ENCODE results near the gene CISH. TPM values are rescaled to one million over a fixed set of nuclear protein-coding genes. Genes with fewer than 3 reads are reported as not detected.

Gene CISH
- total RNA-seq, 1 experiment from 2014 or later: 1.6 TPM

- peak overlapping the region; percentile 20 for H3K4me3 Mint-ChIP-seq (ENCODE audit: low read depth, unreplicated experiment)
Measured at GRCh38 chr3:50623840-50624474, 12.4 kb upstream of the CISH start.

GRCh38 chr3:50622881-50623280 is 11.3 kb upstream of the CISH start:
- no TSS peak for BruUV-seq (replicated peaks)
- peaks cover 66% of the 10 kb centered on the region for H3K4me1 Mint-ChIP-seq (ENCODE audit: low read depth, unreplicated experiment)
- H3K9me3 Mint-ChIP-seq (ENCODE audit: low read depth, unreplicated experiment): no peaks in the 10 kb centered on the region
- no peaks in the 10 kb centered on the region for H3K27me3 Mint-ChIP-seq (ENCODE audit: unreplicated experiment)
- intact Hi-C loops (cut with micrococcal nuclease; ENCODE audit: unreplicated experiment): no loop called here
- H3K36me3 Mint-ChIP-seq (ENCODE audit: insufficient read depth, unreplicated experiment): peaks cover 9% of the 10 kb centered on the region
- no peak for TF ChIP-seq CTCF (IDR thresholded peaks at IDR 0.05; ENCODE audit: unreplicated experiment)
- H3K27ac Mint-ChIP-seq (ENCODE audit: unreplicated experiment): no peak overlapping the region
- no peak for DNase-seq
- no peak overlapping the region for H3K4me3 Mint-ChIP-seq (ENCODE audit: low read depth, unreplicated experiment)
- CTCF ChIA-PET: no interaction called here

More at GRCh38 chr3:50623840-50624474, 12.4 kb upstream of the CISH start:
- H3K9me3 Mint-ChIP-seq (ENCODE audit: low read depth, unreplicated experiment): no peaks in the 10 kb centered on the region
- no TSS peak for BruUV-seq (replicated peaks)
- H3K27me3 Mint-ChIP-seq (ENCODE audit: unreplicated experiment): no peaks in the 10 kb centered on the region
- peaks cover 72% of the 10 kb centered on the region for H3K4me1 Mint-ChIP-seq (ENCODE audit: low read depth, unreplicated experiment)
- H3K27ac Mint-ChIP-seq (ENCODE audit: unreplicated experiment): peak overlapping the region; percentile 49
- H3K36me3 Mint-ChIP-seq (ENCODE audit: insufficient read depth, unreplicated experiment): peaks cover 5% of the 10 kb centered on the region
- intact Hi-C loops (cut with micrococcal nuclease; ENCODE audit: unreplicated experiment): no loop called here
- DNase-seq: no peak
- CTCF ChIA-PET: interaction anchor here (0.9 kb wide), 1 partner anchor 29 kb away, joined by 4 read pairs; no protein-coding TSS in a partner anchor
- TF ChIP-seq CTCF (IDR thresholded peaks at IDR 0.05; ENCODE audit: unreplicated experiment): no peak

GRCh38 chr3:50620820-50621219 is 9.2 kb upstream of the CISH start:
- H3K27me3 Mint-ChIP-seq (ENCODE audit: unreplicated experiment): no peaks in the 10 kb centered on the region
- BruUV-seq (replicated peaks): no TSS peak
- CTCF ChIA-PET: no interaction called here
- no peak for TF ChIP-seq CTCF (IDR thresholded peaks at IDR 0.05; ENCODE audit: unreplicated experiment)
- H3K27ac Mint-ChIP-seq (ENCODE audit: unreplicated experiment): peak overlapping the region; percentile 21
- intact Hi-C loops (cut with micrococcal nuclease; ENCODE audit: unreplicated experiment): no loop called here
- no peaks in the 10 kb centered on the region for H3K9me3 Mint-ChIP-seq (ENCODE audit: low read depth, unreplicated experiment)
- H3K4me3 Mint-ChIP-seq (ENCODE audit: low read depth, unreplicated experiment): peak overlapping the region; percentile 11
- H3K36me3 Mint-ChIP-seq (ENCODE audit: insufficient read depth, unreplicated experiment): peaks cover 25% of the 10 kb centered on the region
- DNase-seq: no peak
- H3K4me1 Mint-ChIP-seq (ENCODE audit: low read depth, unreplicated experiment): peaks cover 56% of the 10 kb centered on the region

- CTCF ChIA-PET: no interaction called here
- Mint-ChIP-seq H3K27ac (ENCODE audit: unreplicated experiment) (peak overlapping the region; percentile 21), H3K9me3 (ENCODE audit: low read depth, unreplicated experiment) (no peaks in the 10 kb centered on the region), H3K27me3 (ENCODE audit: unreplicated experiment) (no peaks in the 10 kb centered on the region), H3K4me3 (ENCODE audit: low read depth, unreplicated experiment) (peak overlapping the region; percentile 11), H3K4me1 (ENCODE audit: low read depth, unreplicated experiment) (peaks cover 53% of the 10 kb centered on the region), H3K36me3 (ENCODE audit: insufficient read depth, unreplicated experiment) (peaks cover 26% of the 10 kb centered on the region)
- DNase-seq: no peak
- no peak for TF ChIP-seq CTCF (IDR thresholded peaks at IDR 0.05; ENCODE audit: unreplicated experiment)
- intact Hi-C loops (cut with micrococcal nuclease; ENCODE audit: unreplicated experiment): no loop called here
- BruUV-seq (replicated peaks): no TSS peak
Measured at GRCh38 chr3:50620420-50620819, 8.8 kb upstream of the CISH start.

All from Calu3 (cell line).